RWPE2 (cell line): Measurements from ENCODE around the gene C5orf34.
"Not testable (repeated sequence)": the region's sequence is repeated elsewhere in the genome, so short reads cannot be mapped to it uniquely, and the experiment has no call there.

Experiments
- ATAC-seq: fragments of 200-7000 bp; cut with Tn5 transposase; 3 replicates; pipeline ENCODE4 v1.9.1; 2021; ENCODE audit warnings: low read depth
- DNase-seq: peaks from one replicate; pipeline ENCODE4 v3.0.0-alpha.2; 2020; ENCODE audit warnings: low spot score
- H3K27ac ChIP-seq: fragments of 450-650 bp; 2 replicates; pipeline ENCODE4 v1.5.1; 2017; ENCODE audit warnings: mild to moderate bottlenecking; ENCODE audit not compliant: poor library complexity, severe bottlenecking
- H3K27me3 ChIP-seq: fragments of 250-450 bp; sonication (Bioruptor Pico); 2 replicates; pipeline ENCODE4 v1.5.1; 2021; ENCODE audit warnings: mild to moderate bottlenecking, moderate library complexity; ENCODE audit not compliant: insufficient read depth, poor library complexity, severe bottlenecking
- H3K36me3 ChIP-seq: fragments of 250-450 bp; sonication (Bioruptor Pico); 2 replicates; pipeline ENCODE4 v1.5.1; 2020; ENCODE audit warnings: low read depth, mild to moderate bottlenecking, moderate library complexity
- H3K4me1 ChIP-seq: fragments of 250-450 bp; sonication (Bioruptor Pico); 2 replicates; pipeline ENCODE4 v1.5.1; 2021; ENCODE audit warnings: mild to moderate bottlenecking, moderate library complexity; ENCODE audit not compliant: insufficient read depth, poor library complexity, severe bottlenecking
- H3K4me3 ChIP-seq: fragments of 250-450 bp; sonication (Bioruptor Pico); 2 replicates; pipeline ENCODE4 v1.5.1; 2021; ENCODE audit warnings: mild to moderate bottlenecking, moderate library complexity; ENCODE audit not compliant: severe bottlenecking
- H3K9me3 ChIP-seq: fragments of 250-450 bp; sonication (Bioruptor Pico); 2 replicates; pipeline ENCODE4 v1.5.1; 2021; ENCODE audit warnings: mild to moderate bottlenecking, moderate library complexity; ENCODE audit not compliant: severe bottlenecking
- CTCF ChIP-seq: fragments of 450-650 bp; IDR thresholded peaks from one replicate; pipeline ENCODE4 v1.5.1; 2017; ENCODE audit warnings: mild to moderate bottlenecking, moderate library complexity; ENCODE audit not compliant: poor library complexity, severe bottlenecking

C5orf34 gene

GRCh38 chr5:43556857-43557542 lies 42.1 kb upstream of the C5orf34 start, which contains the start of gene PAIP1:
PAIP1 (minus strand) TSS chr5:43557077; CDS start chr5:43556846, 231 bp downstream.
- peak; percentile 89 for DNase-seq
- peak within 1 kb of the TSS; percentile 84 for H3K4me3 ChIP-seq
- ATAC-seq = peak; percentile 90

DNA sequence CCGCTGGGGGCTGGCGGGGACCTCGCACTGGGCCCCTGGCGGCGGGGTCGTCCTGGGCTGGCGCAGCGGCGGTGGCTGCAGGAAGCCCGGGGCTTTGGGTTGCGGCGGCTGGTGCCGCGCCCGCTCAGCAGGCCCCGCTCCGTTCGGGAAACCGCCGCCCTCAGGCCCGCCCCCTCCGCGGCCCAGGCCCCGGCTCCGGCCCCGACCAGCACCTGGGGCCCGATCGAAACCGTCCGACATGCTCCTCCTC lies 41.6 kb upstream of the C5orf34 start:
- H3K4me3 ChIP-seq = peak overlapping the region; percentile 84
- H3K27ac ChIP-seq = peak overlapping the region; percentile 77
- peaks cover 31% of the 10 kb centered on the region for H3K4me1 ChIP-seq
- H3K9me3 ChIP-seq, DNase-seq, H3K27me3 ChIP-seq, ATAC-seq: not testable (repeated sequence)
- H3K36me3 ChIP-seq = peaks cover 44% of the 10 kb centered on the region

More at GRCh38 chr5:43556857-43557542, 42.1 kb upstream of the C5orf34 start, which contains the start of gene PAIP1:
- peaks cover 31% of the 10 kb centered on the region for H3K4me1 ChIP-seq
- H3K9me3 ChIP-seq = no peaks in the 10 kb centered on the region
- H3K27ac ChIP-seq = peak within 1 kb of the TSS; percentile 77
- peak; percentile 99 for TF ChIP-seq CTCF
- no peaks in the 10 kb centered on the region for H3K27me3 ChIP-seq
- H3K36me3 ChIP-seq = peaks cover 39% of the 10 kb centered on the region

DNA sequence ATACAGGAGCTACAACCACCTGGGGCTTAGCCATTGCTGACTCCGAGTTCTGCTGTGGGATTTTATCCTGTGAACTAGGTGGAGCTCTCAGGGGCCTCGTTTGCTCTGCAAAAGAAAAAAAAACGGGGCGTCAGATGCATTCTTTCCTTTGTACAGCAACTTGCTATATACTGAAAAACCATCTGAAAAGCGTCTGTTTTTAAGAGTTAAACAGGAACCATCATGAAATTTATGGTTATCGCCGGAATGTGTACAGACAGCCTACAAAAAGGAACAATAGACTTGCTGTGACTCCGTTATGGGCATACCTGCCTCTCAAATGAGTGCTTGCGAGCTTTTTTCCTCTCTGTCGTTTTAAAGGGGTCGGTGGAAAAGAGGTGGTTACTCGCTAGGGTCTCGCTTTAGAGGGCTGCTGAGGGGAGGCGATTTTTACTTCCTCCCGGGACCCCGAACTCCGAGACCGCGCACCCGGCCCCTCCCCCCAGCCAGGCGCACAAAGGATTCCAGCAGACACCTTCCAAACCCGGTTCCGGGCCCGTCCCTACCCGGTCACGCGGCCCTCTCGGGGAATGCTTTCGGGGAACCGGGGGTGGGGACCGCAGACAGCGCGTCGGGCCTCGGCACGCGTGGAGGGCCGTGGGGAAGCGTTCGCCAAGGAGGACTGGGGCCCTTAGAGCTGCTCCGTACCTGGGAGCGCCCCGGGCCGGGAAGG lies 41.1 kb upstream of the C5orf34 start:
- peak overlapping the region; percentile 77 for H3K27ac ChIP-seq
- DNase-seq (peak; percentile 71), ATAC-seq (peak; percentile 33)
- peaks cover 48% of the 10 kb centered on the region for H3K36me3 ChIP-seq
- peaks cover 31% of the 10 kb centered on the region for H3K4me1 ChIP-seq
- H3K27me3 ChIP-seq = no peaks in the 10 kb centered on the region
- no peak for TF ChIP-seq CTCF
- H3K9me3 ChIP-seq = no peaks in the 10 kb centered on the region
- peak overlapping the region; percentile 84 for H3K4me3 ChIP-seq

DNA sequence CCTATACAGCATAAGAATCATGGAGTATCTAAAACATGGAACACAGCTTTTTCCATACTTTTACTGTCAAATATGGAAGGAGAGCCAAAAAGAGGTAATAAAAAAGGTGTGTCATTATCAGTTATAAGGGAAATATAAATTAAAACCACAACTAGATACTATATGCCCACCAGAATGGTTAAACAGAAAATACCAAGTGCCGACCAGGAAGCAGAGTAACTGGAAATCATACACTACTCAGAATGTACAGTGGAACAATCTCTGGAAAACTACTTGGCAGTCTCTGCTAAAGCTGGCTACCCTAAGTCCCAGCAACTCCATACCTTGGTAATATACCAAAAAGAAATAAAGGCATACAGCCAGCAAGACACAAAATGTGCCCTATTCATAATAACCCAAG lies 39.5 kb upstream of the C5orf34 start:
- Histone ChIP-seq H3K4me3 (no peak overlapping the region), H3K9me3 (no peaks in the 10 kb centered on the region), H3K36me3 (peaks cover 63% of the 10 kb centered on the region), H3K27me3 (no peaks in the 10 kb centered on the region), H3K4me1 (peaks cover 31% of the 10 kb centered on the region), H3K27ac (no peak overlapping the region)
- no peak for DNase-seq
- no peak for ATAC-seq
- no peak for TF ChIP-seq CTCF

DNA sequence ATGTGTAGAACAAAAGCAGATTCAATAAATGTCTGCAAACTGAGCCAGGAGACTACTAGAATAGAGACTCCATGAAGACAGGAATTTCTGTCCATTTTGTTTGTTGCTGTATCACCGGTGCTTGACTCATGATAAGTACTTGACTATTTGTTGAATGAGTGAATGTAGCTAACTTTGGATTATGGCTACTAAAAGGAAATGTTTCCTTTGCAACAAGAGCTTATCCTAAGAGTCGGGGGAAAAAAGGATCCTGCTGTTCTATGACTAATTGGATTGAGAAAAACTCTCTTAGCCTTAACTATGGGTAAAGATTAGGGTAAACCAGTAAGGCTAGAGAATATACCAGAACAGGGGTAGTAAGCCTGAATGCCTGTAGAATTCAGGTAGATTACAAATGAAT lies 38.4 kb upstream of the C5orf34 start:
- ATAC-seq (no peak), DNase-seq (no peak)
- Histone ChIP-seq H3K27ac (no peak overlapping the region), H3K36me3 (peaks cover 72% of the 10 kb centered on the region), H3K4me3 (no peak overlapping the region), H3K4me1 (peaks cover 31% of the 10 kb centered on the region), H3K9me3 (no peaks in the 10 kb centered on the region), H3K27me3 (no peaks in the 10 kb centered on the region)
- no peak for TF ChIP-seq CTCF
